K562 (cell line): ENCODE measurements around the gene C9orf153. TPM values are rescaled to one million over a fixed set of nuclear protein-coding genes. Genes with fewer than 3 reads are reported as not detected.

Experiments used
- ATAC-seq: fragments of 200-7000 bp; cut with Tn5 transposase; 3 replicates; pipeline ENCODE4 v1.9.1; 2020; ENCODE audit warnings: moderate library complexity
- BruUV-seq: library from RNA; stranded (reverse); fragments of 400-500 nt; replicated peaks from 2 replicates; lab custom pipeline; 2021; lab: Mats Ljungman, UMichigan
- CTCF ChIA-PET: fragments of 300-600 bp; formaldehyde crosslinking; extraction: SDS; loops from one replicate; lab custom pipeline; 2021; ENCODE audit warnings: low intra/inter-chr PET ratio; lab: Yijun Ruan, JAX
- POLR2A ChIA-PET: fragments of 300-600, 350-650 bp; sonication (Branson Sonifier 250); formaldehyde crosslinking; extraction: SDS; loops from one replicate; lab custom pipeline; 2021; ENCODE audit warnings: antibody characterized with exemption, inconsistent platforms; lab: Yijun Ruan, JAX
- DNase-seq, 4 experiments: peaks; one replicate each; pipeline versions ENCODE4 v3.0.0 to v3.0.0-alpha.2; 2011 to 2018; ENCODE audit warnings: low spot score in 3 of 4, mixed read lengths in 3 of 4; ENCODE audit errors: extremely low read depth in 1 of 4
- FAIRE-seq: peaks from 2 replicates; lab custom pipeline; 2011; peaks lifted over from hg19 to GRCh38; lab: Jason Lieb, UNC
- H2AFZ ChIP-seq: 2 replicates; pipeline ENCODE4 v1.6.0; 2011; ENCODE audit warnings: low read depth, low read length, control low read depth, inconsistent platforms
- H3K27ac ChIP-seq: fragments of 200-600 bp; 3 replicates; pipeline ENCODE4 v1.8.0; 2011; ENCODE audit warnings: low read depth, mild to moderate bottlenecking, control low read depth, inconsistent platforms, low read length, moderate library complexity, mixed read lengths; ENCODE audit errors: extremely low read depth
- H3K27me3 ChIP-seq, 2 experiments: fragments of 300-600 bp in 1 of 2; 2 replicates in 1 of 2; 3 replicates in 1 of 2; pipeline versions ENCODE4 v1.6.0 to v1.8.0; 2011; ENCODE audit warnings: inconsistent platforms in 2 of 2, low read length in 2 of 2, mild to moderate bottlenecking in 1 of 2, mixed read lengths in 1 of 2, moderate library complexity in 1 of 2; ENCODE audit not compliant: control insufficient read depth in 2 of 2, insufficient read depth in 2 of 2
- H3K36me3 ChIP-seq: fragments of 300-600 bp; 3 replicates; pipeline ENCODE4 v1.8.0; 2011; ENCODE audit warnings: mild to moderate bottlenecking, low read length, inconsistent platforms; ENCODE audit not compliant: control insufficient read depth, insufficient read depth
- H3K4me1 ChIP-seq, 2 experiments: fragments of 200-600 bp in 1 of 2; replicated peaks in 1 of 2; 2 replicates in 1 of 2; 3 replicates in 1 of 2; pipeline versions ENCODE4 v1.5.1 to v1.8.0; 2011; ENCODE audit warnings: inconsistent platforms in 2 of 2, low read length in 2 of 2, mild to moderate bottlenecking in 1 of 2, mixed read lengths in 1 of 2, moderate library complexity in 1 of 2; ENCODE audit not compliant: control insufficient read depth in 2 of 2, insufficient read depth in 2 of 2
- H3K4me2 ChIP-seq: 2 replicates; pipeline ENCODE4 v1.6.1; 2011; ENCODE audit warnings: low read length, control low read depth, inconsistent platforms, mixed read lengths; ENCODE audit not compliant: insufficient read depth
- H3K4me3 ChIP-seq: fragments of 200-600 bp; sonication (generic), shearing (Covaris generic); 2 replicates; pipeline ENCODE4 v1.5.1; 2016; ENCODE audit warnings: control low read depth, inconsistent platforms
- H3K79me2 ChIP-seq: fragments of 200-600 bp; 3 replicates; pipeline ENCODE4 v1.8.0; 2011; ENCODE audit warnings: low read length, inconsistent platforms; ENCODE audit not compliant: control insufficient read depth, insufficient read depth
- H3K9ac ChIP-seq, 2 experiments: 2 replicates each; pipeline versions ENCODE4 v1.6.0 to v1.6.1; 2011; ENCODE audit warnings: low read depth in 2 of 2, low read length in 2 of 2, control low read depth in 1 of 2, inconsistent platforms in 1 of 2, mild to moderate bottlenecking in 1 of 2, mixed read lengths in 1 of 2; ENCODE audit not compliant: insufficient read depth in 1 of 2
- H3K9me1 ChIP-seq: one replicate; pipeline ENCODE4 v1.6.0; 2011; ENCODE audit warnings: inconsistent platforms, mild to moderate bottlenecking, low read length, moderate library complexity; ENCODE audit not compliant: control insufficient read depth, insufficient read depth
- H3K9me3 ChIP-seq: replicated peaks from 2 replicates; pipeline ENCODE4 v1.5.1; 2011; ENCODE audit warnings: low read depth, low read length, inconsistent platforms; ENCODE audit not compliant: control insufficient read depth, insufficient read depth
- H4K20me1 ChIP-seq: replicated peaks from 2 replicates; pipeline ENCODE4 v1.6.1; 2011; ENCODE audit warnings: low read length, inconsistent platforms, mixed read lengths; ENCODE audit not compliant: control insufficient read depth, insufficient read depth
- CBX3 ChIP-seq, 2 experiments: IDR thresholded peaks; 1 replicate in 1 of 2; 2 replicates in 1 of 2; pipeline ENCODE4 v1.6.1; 2012; ENCODE audit warnings: inconsistent platforms in 2 of 2, low read length in 2 of 2, borderline replicate concordance in 1 of 2, control low read depth in 1 of 2
- FOXA3 ChIP-seq, 2 experiments: fragments of 450-650 bp in 1 of 2; sonication (generic) in 1 of 2; formaldehyde crosslinking; IDR thresholded peaks in 1 of 2; conservative IDR thresholded peaks in 1 of 2; 2 replicates each; pipeline versions ENCODE4 v1.4.0 to v1.8.0; 2020 to 2022; ENCODE audit warnings: mild to moderate bottlenecking in 2 of 2, missing genetic modification reagents in 1 of 2
- KLF10 ChIP-seq: fragments of 250-450 bp; sonication (Bioruptor Pico); IDR thresholded peaks from 2 replicates; pipeline ENCODE4 v1.6.1; 2021; ENCODE audit warnings: matching md5 sums
- KLF16 ChIP-seq: IDR thresholded peaks from 2 replicates; pipeline ENCODE4 v1.6.1; 2016; ENCODE audit warnings: antibody characterized with exemption
- TCF7 ChIP-seq: sonication (generic); IDR thresholded peaks from 2 replicates; pipeline ENCODE4 v1.6.1; 2016; ENCODE audit warnings: antibody characterized with exemption, borderline replicate concordance
- ZC3H8 ChIP-seq: fragments of 450-650 bp; IDR thresholded peaks from 2 replicates; pipeline ENCODE4 v1.6.1; 2017
- ZNF589 ChIP-seq: fragments of 200-800 bp; sonication (Bioruptor generic); IDR thresholded peaks from 2 replicates; pipeline ENCODE4 v1.6.1; 2016; ENCODE audit warnings: low read depth, missing genetic modification characterization, missing compliant biosample characterization
- WGBS: fragments of 100-300 bp; shearing (Covaris generic); methylation state at CpG from one replicate; pipeline ENCODE4 v1.1.6; 2016; ENCODE audit warnings: low coverage, mixed read lengths; ENCODE audit not compliant: insufficient coverage; ENCODE audit errors: missing lambda C conversion rate; 5-methylcytosine and 5-hydroxymethylcytosine counted together
- in situ Hi-C: fragments of 300-500 bp; cut with MboI; formaldehyde crosslinking; loops from 4 replicates; pipeline ENCODE4 v1.15.0; 2018; ENCODE audit warnings: inconsistent platforms, mixed read lengths
- intact Hi-C: fragments of 100-400 bp; cut with micrococcal nuclease; formaldehyde crosslinking; loops from 2 replicates; pipeline ENCODE4 v1.14.2; 2022
- polyA plus RNA-seq, 8 experiments: library from polyadenylated mRNA; depleted of rRNA in 4 of 8; stranded (reverse) in 5 of 8; unstranded in 3 of 8; fragments of >200 nt; fragmentation: Nextera tagmentation in 2 of 8; fragmentation: Illumina TruSeq in 1 of 8; extraction: Ambion mirVana in 2 of 8; extraction: Trizol in 1 of 8; gene quantifications; 2 replicates each; pipeline versions ENCODE4 v1.2.1 to v1.2.3, GENCODE V29; 2011 to 2014; ENCODE audit warnings: inconsistent platforms in 1 of 8, missing spikeins in 1 of 8
- total RNA-seq, 7 experiments: library from RNA; depleted of rRNA in 6 of 7; stranded (reverse); fragments of >200 nt in 6 of 7; fragmentation: Illumina TruSeq in 2 of 7; extraction: Trizol in 2 of 7; gene quantifications; 2 replicates each; pipeline versions ENCODE4 v1.2.1 to v1.2.3, GENCODE V29; 2011 to 2021; ENCODE audit warnings: low replicate concordance in 1 of 7
- TF ChIP-seq, protein P1 (sequence below): fragments of 450-650 bp; formaldehyde crosslinking; IDR thresholded peaks from 2 replicates; pipeline ENCODE4 v1.4.0; 2020; ENCODE audit warnings: mild to moderate bottlenecking, moderate library complexity

The C9orf153 gene
- total and polyA plus RNA-seq, 9 of the 15 experiments (the other 6 are each of a cell fraction or from before 2014, with no cell fraction given), result 0.07 to 1.2 (median 0.11) TPM; not detected in 5

- Histone ChIP-seq H3K9ac (no peak overlapping the region), H3K9me1 (no peaks in the 10 kb centered on the region), H3K27ac (no peak overlapping the region), H3K27me3 (no peaks in the 10 kb centered on the region), H3K4me3 (no peak overlapping the region), H3K36me3 (no peaks in the 10 kb centered on the region), H4K20me1 (no peaks in the 10 kb centered on the region), H3K4me2 (no peak overlapping the region), H2AFZ (no peak overlapping the region), H3K79me2 (no peaks in the 10 kb centered on the region), H3K4me1 (no peaks in the 10 kb centered on the region), H3K9me3 (no peaks in the 10 kb centered on the region)
- BruUV-seq, result no TSS peak
- no peak for DNase-seq
- ATAC-seq, result no peak
- 64% methylated on average over 3 of the region's 3 CpGs for WGBS
- ChIA-PET POLR2A (no interaction called here), CTCF (no interaction called here)
- in situ Hi-C loops, result no loop called here
- intact Hi-C loops, result no loop called here
- FAIRE-seq, result no peak
- no peak for TF ChIP-seq KLF10 (CRISPR knock-in tag)
- no peak for TF ChIP-seq ZNF589 (CRISPR knock-in tag)
- TF ChIP-seq ZC3H8, result no peak
- TF ChIP-seq TCF7, result no peak
- no peak for TF ChIP-seq KLF16
- TF ChIP-seq FOXA3 (CRISPR knock-in tag; conservative IDR thresholded peaks at IDR 0.05 in 1 of 2, IDR thresholded peaks at IDR 0.05 in 1 of 2), result no peak
Observed at GRCh38 chr9:86253577-86253976, 5.9 kb downstream of the C9orf153 start.

- H3K79me2 ChIP-seq, result no peaks in the 10 kb centered on the region
- no peaks in the 10 kb centered on the region for H3K27me3 ChIP-seq
- no peaks in the 10 kb centered on the region for H4K20me1 ChIP-seq
- no TSS peak for BruUV-seq
- WGBS, result 9% methylated on average over 1 of the region's 1 CpG
- no peaks in the 10 kb centered on the region for H3K9me3 ChIP-seq
- no peak overlapping the region for H2AFZ ChIP-seq
- ChIA-PET CTCF (no interaction called here), POLR2A (no interaction called here)
- in situ Hi-C loops (no loop called here), intact Hi-C loops (no loop called here)
- no peaks in the 10 kb centered on the region for H3K4me1 ChIP-seq
- H3K9ac ChIP-seq, result no peak overlapping the region
- no peak overlapping the region for H3K4me3 ChIP-seq
- no peaks in the 10 kb centered on the region for H3K9me1 ChIP-seq
- H3K27ac ChIP-seq, result no peak overlapping the region
- FAIRE-seq (no peak), DNase-seq (no peak), ATAC-seq (no peak)
- TF ChIP-seq CBX3 (IDR thresholded peaks at IDR 0.05; ENCODE audit: borderline replicate concordance in 1 of 2, low read length in 2 of 2), result 0 out of 3 replicates have a peak, but pooled peaks of 1 of the 2 experiments have one; percentile 22
- TF ChIP-seq, protein P1, sequence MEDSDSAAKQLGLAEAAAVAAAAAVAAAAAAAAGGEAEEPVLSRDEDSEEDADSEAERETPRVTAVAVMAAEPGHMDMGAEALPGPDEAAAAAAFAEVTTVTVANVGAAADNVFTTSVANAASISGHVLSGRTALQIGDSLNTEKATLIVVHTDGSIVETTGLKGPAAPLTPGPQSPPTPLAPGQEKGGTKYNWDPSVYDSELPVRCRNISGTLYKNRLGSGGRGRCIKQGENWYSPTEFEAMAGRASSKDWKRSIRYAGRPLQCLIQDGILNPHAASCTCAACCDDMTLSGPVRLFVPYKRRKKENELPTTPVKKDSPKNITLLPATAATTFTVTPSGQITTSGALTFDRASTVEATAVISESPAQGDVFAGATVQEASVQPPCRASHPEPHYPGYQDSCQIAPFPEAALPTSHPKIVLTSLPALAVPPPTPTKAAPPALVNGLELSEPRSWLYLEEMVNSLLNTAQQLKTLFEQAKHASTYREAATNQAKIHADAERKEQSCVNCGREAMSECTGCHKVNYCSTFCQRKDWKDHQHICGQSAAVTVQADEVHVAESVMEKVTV (CRISPR knock-in tag), result no peak
- H3K36me3 ChIP-seq, result no peaks in the 10 kb centered on the region
- H3K4me2 ChIP-seq, result no peak overlapping the region
Observed at GRCh38 chr9:86252870-86253269, 6.6 kb downstream of the C9orf153 start.
